OCI-LY1 (cell line): ENCODE results near the gene SEMG1.

Experiments
- EZH2 ChIP-seq: fragments of 200-600 bp; sonication (generic), shearing (Covaris generic); IDR thresholded peaks from 2 replicates; pipeline ENCODE4 v1.8.0; 2017; ENCODE audit warnings: borderline replicate concordance, mixed run types, mild to moderate bottlenecking, antibody characterized with exemption, low read length, moderate library complexity, mixed read lengths
- TF ChIP-seq, protein P1 (sequence below): fragments of 200-600 bp; sonication (generic), shearing (Covaris generic); IDR thresholded peaks from 2 replicates; pipeline ENCODE4 v1.5.1; 2017; ENCODE audit warnings: mild to moderate bottlenecking, antibody characterized with exemption, low read length, moderate library complexity, mixed read lengths

DNA sequence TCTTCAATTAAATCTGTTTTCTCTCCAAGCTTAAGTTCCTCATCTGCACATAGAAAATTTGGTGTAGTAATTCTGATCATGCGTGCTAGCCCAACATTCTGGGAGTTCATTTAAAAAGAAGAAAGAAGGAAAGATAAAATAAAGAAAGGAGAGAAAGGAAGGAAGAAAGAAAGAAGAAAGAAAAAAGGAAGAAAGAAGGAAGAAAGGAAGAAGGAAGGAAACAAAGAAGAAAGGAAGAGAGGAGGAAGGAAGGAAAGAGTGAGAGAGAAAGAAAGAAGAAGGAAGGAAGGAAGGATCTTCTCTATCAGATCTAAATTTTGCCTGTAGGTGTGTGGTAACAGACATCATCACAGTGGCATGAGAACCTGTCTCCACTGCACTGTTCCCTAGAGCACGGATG, 31.3 kb downstream of the SEMG1 start:
- TF ChIP-seq, protein P1, sequence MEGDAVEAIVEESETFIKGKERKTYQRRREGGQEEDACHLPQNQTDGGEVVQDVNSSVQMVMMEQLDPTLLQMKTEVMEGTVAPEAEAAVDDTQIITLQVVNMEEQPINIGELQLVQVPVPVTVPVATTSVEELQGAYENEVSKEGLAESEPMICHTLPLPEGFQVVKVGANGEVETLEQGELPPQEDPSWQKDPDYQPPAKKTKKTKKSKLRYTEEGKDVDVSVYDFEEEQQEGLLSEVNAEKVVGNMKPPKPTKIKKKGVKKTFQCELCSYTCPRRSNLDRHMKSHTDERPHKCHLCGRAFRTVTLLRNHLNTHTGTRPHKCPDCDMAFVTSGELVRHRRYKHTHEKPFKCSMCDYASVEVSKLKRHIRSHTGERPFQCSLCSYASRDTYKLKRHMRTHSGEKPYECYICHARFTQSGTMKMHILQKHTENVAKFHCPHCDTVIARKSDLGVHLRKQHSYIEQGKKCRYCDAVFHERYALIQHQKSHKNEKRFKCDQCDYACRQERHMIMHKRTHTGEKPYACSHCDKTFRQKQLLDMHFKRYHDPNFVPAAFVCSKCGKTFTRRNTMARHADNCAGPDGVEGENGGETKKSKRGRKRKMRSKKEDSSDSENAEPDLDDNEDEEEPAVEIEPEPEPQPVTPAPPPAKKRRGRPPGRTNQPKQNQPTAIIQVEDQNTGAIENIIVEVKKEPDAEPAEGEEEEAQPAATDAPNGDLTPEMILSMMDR, result no peak
- no peak for TF ChIP-seq EZH2
